ENCODE measurements around the gene FAM78A.
"Not testable (repeated sequence)": the region's sequence is repeated elsewhere in the genome, so short reads cannot be mapped to it uniquely, and the experiment has no call there.

The FAM78A gene

DNA sequence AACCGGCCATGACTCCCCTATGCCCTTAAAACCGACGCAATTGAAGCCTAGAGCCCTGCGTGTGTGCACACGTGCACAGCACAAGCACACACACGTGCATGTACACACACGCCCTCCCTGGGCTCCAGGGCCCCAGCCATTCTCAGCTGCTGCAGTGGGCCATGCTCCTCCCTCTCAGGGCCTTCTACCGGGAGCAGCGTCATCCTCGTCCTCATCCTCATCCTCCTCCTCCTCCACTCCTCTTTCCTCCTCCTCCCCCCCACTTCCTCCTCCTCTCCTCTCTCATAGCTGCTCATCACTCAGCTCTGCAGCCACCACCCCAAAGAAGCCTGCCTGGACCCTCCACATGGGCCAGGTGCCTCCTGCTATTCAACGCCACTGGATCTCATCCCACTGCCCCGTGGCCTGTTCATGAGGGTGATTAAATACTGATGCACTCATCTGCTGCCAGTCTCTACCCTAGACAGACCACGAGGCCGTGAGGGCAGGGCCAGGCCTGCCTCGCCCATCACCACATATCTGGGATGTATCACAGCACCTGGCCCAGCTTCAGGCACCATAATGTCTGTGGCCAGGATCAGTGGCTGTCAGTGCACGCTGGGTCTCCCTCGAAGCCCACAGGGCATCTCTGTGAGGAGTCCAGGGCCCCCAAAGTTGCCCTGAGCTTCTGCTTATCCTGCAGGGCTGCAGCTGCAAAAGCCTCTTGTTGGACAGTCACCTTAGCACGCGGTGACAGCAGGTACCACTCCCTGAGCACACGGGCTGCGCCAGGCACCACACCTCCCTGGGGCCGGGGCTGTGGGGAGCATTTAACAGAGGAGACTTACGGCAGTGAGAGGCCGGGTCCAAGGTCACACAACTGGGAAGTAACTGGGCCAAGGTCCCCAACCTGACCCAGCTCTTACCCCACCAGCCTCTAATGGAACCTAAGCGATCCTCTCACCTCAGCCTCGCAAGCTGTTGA lies 9.8 kb downstream of the FAM78A start:
- no peak for DNase-seq (ENCODE audit: low read depth, low spot score)

DNA sequence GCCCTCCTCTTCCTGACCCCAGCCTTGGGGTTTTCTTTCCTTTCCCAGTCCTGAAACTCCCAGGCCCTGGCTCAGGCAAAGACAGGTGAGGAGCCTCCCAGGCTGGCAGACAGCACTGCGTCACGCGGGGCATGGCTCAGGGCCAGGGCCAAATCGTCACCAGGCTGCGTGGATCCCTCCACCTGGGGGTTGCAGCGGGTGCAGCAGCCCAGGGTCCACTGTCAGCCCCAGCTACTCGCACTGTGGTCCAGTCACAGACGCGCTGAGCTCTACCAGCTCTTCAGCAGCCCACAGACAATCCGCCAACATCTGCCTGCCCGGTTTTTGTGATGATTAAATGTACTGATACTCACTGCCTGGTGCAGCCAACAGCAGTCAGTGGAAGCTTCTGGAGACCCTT lies 12.1 kb downstream of the FAM78A start:
- DNase-seq (ENCODE audit: low read depth, low spot score), result no peak

DNA sequence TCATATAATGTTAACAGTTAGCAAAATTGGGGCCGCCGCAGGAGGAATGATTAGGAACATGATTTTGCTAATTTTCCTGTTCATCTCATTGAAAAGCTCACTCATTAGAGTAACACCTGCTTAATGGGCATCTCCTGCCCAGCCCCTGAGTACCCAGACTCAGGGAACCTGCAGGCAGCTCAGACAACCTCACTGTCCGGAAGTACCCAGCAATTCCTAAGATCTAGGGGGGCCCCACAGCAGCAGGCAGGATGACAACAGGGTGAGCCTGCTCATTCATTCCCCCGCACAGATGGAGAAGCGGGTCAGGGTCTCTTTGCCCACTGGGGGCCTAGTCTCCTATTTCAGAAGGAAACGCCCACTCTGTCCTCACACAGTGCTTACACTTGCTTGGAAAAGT lies 12.6 kb downstream of the FAM78A start:
- DNase-seq (ENCODE audit: low read depth, low spot score), result no peak

DNA sequence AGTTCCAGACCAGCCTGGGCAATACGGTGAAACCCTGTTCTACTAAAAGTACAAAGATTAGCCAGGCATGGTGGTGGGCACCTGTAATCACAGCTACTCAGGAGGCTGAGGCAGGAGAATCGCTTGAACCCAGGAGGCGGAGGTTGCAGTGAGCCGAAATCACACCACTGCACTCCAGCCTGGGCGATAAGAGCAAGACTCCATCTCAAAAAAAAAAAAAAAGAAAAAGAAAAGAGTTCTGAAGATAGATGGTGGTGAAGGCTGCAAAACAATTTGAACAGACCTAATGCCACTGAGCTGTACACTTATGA lies 13.3 kb downstream of the FAM78A start:
- not testable (repeated sequence) for DNase-seq (ENCODE audit: low read depth, low spot score)

DNA sequence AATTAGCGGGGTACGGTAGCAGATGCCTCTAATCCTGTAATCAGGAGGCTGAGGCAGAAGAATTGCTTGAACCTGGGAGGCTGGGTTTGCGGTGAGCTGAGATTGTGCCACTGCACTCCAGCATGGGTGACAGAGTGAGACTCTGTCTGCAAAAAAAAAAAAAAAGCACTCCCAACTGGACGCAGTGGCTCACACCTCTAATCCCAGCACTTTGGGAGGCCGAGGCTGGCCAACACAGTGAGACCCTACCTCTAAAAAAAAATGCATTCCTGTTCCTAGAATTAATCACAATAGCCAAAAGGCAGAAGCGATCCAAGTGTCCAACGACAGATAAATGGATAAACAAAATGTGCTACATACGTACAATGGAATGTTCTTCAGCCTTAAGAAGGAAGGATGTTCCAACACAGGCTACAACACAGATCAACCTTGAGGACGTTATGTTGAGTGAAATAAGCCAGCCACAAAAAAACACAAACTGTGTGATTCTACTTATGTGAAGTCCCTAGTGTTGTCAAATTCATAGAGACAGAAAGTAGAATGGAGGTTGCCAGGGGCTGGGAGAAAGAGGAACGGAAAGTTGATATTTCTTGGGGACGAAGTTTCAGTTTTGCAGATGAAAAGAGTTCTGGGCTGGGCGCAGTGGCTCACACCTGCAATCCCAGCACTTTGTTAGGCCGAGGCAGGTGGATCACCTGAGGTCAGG lies 13.8 kb downstream of the FAM78A start:
- no peak for DNase-seq (ENCODE audit: low read depth, low spot score)

DNA sequence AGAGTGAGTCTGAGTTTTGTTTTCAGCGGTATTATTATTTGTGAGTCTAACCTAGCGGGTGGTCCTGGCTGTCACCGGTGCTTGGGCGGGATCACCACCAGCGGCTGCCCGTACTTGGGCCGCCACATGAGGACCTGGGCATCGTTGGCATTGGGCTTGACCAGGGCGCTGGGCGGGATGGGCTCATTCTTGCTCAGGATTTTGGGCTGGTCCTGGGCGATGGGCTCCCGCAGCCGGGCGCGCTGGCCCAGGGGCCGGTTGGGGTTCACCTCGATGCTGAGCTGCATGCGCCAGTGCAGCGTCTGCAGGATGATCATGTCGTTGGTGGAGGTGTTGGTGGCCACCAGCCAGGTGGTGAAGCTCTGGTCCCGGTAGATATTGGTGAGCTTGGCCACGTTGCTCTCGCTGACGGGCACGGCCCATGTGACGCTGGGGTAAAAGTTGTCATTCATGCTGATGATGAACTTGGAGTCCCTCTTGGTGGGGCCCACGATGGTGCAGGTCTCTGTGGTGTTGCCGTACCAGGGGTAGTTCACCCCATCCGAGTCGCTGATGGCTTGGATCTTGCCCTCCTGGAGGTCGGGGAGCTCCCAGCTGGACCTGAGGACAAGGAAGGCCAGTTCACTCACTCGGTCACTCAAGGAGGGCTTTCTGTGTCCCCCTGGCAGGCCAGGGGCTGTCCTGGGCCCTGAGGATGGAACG lies 15.4 kb downstream of the FAM78A start:
- no peak for DNase-seq (ENCODE audit: low read depth, low spot score)

- no peak for DNase-seq (ENCODE audit: low read depth, low spot score)
Observed at GRCh38 chr9:131259916-131260597, 16.3 kb downstream of the FAM78A start.

DNA sequence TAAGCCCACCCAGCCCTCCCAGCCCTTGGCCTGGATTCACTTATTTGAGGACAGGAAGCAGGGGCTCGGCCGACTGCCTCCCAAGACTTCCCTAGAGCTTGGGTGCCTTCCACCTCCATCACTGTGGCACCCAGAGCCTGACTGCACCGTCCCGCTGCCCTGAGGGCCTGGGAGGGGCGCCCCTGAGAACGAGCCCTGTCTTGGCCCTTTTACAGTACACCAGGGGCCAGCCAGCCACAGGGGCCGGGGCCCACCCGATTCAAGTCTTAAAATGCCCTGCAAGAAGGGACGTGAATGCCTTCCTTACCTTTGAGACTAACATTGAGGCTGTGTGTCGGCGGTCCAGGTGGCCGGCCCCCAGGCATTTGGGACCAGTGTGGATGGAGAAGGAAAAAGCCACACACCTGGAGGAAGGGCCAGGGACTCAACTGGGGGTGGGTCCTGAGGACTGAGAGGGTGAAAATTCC lies 16.8 kb downstream of the FAM78A start:
- no peak for DNase-seq (ENCODE audit: low read depth, low spot score)

DNA sequence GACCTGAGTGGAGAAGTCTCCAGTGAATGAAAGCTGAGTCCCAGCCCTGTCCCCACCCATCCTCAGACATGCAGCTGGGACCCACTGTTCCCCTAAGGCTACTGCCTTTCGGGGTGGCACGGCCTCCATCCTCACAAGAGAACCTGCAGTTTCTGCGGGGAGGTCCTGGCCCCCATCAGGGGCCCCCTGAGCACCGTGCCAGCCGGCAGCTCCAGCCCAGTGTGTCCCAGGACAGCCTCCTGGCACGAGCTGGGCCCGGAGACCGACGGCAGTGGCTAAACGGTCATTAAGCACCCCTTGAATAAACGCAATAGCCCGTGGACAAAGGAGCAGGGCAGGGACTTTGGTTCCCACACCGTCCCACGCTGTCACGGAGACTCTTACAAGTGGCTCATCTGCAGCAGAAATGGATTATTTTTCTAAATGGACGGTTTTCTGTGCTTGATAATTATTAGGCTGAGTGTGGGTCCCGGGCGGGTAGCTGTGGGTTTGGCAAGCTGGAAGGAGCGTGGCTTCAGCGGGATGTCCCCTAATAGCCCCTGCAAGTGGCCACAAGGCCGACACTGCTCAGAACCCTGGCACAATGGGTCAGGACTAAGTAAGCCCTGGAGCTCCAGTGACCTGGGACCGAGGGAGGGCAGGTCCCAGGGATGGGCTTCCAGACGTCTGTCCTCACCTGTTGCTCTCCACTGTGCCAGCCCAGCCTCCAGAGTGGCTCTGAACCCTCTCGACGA lies 17.4 kb downstream of the FAM78A start:
- no peak for DNase-seq (ENCODE audit: low read depth, low spot score)

DNA sequence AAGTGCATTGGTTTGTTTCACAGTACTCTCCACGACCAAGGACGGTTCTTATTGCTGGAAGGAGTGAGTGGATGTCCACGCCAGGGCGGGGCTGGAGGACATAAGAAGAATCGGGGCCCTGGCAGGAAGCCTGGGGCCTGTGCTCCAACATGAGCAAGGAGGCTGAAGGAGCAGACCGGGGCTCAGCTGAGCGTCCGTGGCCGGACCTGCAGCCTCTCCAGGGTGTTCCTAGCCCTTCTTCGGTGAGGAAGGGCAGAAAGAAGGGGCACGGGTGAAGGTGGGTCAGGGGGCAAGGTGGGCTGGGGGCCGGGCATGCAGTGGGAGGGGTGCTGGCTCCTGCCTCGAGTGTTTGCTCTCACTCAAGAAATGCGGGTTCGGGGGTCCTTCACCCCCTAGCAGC lies 18.1 kb downstream of the FAM78A start:
- DNase-seq (ENCODE audit: low read depth, low spot score), result no peak

DNA sequence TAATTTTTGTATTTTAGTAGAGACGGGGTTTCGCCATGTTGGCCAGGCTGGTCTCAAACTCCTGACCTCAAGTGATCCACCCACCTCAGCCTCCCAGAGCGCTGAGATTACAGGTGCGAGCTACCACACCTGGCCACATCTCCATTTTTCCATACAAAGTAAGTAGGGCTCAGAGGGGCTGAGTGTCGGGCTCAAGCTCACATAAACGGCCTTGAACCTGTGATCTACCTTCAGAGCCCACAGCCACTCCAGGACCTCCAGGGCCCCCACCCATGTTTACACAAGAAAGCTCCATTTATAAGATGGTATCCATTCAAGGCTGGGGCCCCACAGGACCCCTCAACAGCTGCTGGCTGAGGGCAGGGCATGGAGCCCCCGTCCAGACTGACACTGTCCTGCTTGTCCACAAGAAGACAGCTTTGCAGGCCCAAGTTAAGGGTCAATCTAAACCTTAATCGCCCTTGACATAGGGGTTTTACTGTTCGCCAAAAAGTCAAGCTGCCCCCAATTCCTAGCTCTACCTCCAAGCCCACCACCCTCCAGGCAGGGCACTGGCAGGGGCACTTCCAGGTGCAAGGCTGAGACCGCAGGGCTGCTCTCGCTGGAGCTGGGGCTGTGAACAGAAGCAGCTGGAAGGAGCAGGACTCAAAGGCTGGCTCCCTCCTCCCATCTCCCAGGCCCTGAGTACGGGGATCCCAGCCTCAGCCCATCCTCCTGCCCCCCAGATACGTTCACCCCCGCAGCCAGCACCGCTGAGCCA lies 18.9 kb downstream of the FAM78A start:
- DNase-seq (ENCODE audit: low read depth, low spot score), result no peak

GRCh38 chr9:131255676-131256197 lies 20.6 kb downstream of the FAM78A start:
- DNase-seq (ENCODE audit: low read depth, low spot score), result no peak

DNA sequence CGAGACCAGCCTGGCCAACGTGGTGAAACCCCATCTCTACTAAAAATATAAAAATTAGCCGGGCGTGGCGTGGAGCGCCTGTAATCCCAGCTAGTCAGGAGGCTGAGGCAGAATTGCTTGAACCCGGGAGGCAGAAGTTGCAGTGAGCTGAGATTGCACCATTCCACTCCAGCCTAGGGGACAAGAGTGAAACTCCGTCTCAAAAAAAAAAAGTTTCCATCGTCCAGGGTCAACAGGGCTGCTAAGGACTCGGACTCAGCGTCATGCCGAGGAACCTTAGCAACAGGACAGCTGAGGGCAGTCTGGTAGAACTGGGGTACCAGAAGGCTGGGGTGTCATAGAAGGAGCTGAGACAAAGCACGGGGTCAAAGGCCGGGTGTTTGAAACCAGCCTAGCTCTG lies 21.7 kb downstream of the FAM78A start:
- DNase-seq (ENCODE audit: low read depth, low spot score), result no peak

DNA sequence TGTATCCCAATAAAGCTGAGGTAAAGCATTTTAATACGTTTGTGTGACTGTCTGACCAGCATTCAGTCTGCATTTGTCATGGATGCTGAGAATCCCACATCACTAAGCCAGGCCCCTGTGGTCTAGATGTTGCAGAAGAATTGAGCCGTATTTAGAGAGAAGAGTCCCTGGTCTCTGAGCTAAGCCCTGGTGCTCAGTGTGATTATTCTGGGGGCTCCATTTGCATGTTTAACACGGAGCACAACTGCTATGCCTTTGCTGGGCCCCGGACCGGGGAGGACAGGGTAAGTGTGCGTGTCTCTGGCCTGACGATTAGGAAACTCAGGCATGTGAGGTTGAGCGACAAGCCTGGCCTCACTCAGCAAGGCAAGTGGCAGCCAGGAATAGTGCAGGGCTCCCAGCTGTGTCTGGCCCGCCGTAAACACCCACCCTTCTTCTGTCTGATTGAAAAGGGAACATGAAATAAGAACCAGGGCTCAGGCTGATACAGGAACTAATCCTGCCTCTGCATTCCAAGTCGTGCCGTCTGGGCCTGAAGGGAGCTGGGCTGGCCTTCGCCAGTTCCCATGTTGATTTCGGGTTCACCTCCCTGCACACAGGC lies 22.3 kb downstream of the FAM78A start:
- DNase-seq (ENCODE audit: low read depth, low spot score), result no peak

- no peak for DNase-seq (ENCODE audit: low read depth, low spot score)
Observed at GRCh38 chr9:131252120-131252519, 24.2 kb downstream of the FAM78A start.

DNA sequence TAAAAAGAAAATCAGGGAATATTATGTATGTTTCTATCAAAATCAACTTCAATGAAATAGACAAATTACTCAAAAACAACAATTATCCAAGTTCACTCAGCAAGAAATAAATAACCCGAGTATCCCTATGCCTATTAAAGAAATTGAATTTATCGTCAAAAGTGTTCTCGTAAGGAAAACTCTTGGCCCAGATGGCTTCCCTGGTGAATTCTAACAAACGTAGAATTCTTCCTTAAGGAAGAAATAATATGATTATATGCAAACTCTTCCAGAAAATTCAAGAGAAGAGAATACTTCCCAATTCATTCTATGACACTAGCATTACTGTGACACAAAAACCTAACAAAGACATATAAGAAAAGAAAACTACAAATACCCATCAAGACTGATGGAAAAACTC lies 29.7 kb downstream of the FAM78A start:
- DNase-seq (ENCODE audit: low read depth, low spot score), result no peak

- DNase-seq (ENCODE audit: low read depth, low spot score), result not testable (repeated sequence)
Observed at GRCh38 chr9:131244331-131244730, 32.0 kb downstream of the FAM78A start.

GRCh38 chr9:131240047-131240921 lies 36.0 kb downstream of the FAM78A start:
- no peak for DNase-seq (ENCODE audit: low read depth, low spot score)

All from activated CD4-positive, CD25-positive, alpha-beta regulatory T cell treated with anti-CD3 and anti-CD28 coated beads, Interleukin-2, amount 50 U/mL, for 16 hours (primary cell).